ENCODE data around the gene NUP42.

DNA sequence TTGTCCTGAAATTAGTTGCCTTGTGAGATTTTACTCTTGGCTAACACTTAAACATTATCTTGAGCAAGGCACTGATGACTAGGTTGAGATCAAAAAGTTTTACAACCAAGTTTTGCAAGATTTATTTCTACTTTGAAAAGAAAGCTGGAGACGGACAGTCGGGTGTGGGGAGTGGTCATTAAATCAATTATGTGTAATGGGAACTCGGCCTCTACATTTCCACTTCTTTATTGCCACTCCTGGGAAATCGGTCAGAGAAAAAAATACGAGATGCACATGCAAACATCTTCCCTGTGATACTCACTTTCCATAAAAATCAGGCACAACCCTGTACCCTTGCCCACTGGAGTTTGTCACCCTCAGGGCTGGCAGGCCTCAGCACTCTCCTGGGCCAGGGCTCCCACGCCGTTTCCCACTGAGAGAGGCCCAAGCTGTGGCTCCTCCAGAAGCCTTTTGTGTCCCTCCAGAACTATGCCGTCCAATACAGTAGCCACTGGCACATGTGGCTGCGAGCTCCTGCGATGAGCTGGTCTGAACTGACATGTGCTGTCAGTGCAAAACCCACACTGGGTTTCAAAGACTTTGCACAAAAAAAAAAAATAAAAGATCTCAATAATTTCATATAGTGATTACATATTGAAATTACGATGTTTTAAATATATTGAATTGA is 57.3 kb downstream of the NUP42 start:
- no peak for TF ChIP-seq GATA2 (IDR thresholded peaks at IDR 0.05; ENCODE audit: low read depth, low read length)
- TF ChIP-seq GATA3 (IDR thresholded peaks at IDR 0.05; ENCODE audit: low read depth, low read length), result no peak
